Measurements from ENCODE around the gene DUSP10. TPM values are rescaled to one million over a fixed set of nuclear protein-coding genes. Genes with fewer than 3 reads are reported as not detected.

DUSP10 gene
- total and polyA plus RNA-seq, 2 of the 13 experiments (the other 11 are each of a cell fraction or from before 2014, with no cell fraction given), result 2.1 to 4.4 TPM

- TF ChIP-seq ZNF260 (CRISPR knock-in tag; IDR thresholded peaks at IDR 0.05; ENCODE audit: borderline replicate concordance, low read depth) (no peak), ZNF331 (CRISPR knock-in tag; IDR thresholded peaks at IDR 0.05) (no peak), ZNF850 (CRISPR knock-in tag; conservative IDR thresholded peaks at IDR 0.05) (no peak), ZNF253 (CRISPR knock-in tag; IDR thresholded peaks at IDR 0.05; ENCODE audit: borderline replicate concordance) (no peak), TFDP2 (CRISPR knock-in tag; IDR thresholded peaks at IDR 0.05) (peak; percentile 26; the same call in 1 of the 2 replicates), ZNF678 (CRISPR knock-in tag; IDR thresholded peaks at IDR 0.05) (0 out of 2 replicates have a peak, but pooled peaks have one; percentile 34), ZBTB7A (CRISPR knock-in tag; IDR thresholded peaks at IDR 0.05) (no peak), THAP7 (CRISPR knock-in tag; IDR thresholded peaks at IDR 0.05) (no peak)
These were observed at the start of gene DUSP10 (continued) for GRCh38 chr1:221741703-221742554.

GRCh38 chr1:221788466-221788865 is 46.6 kb upstream of the DUSP10 start:
- H3K79me2 ChIP-seq (ENCODE audit: insufficient read depth, low read length), result no peaks in the 10 kb centered on the region
- WGBS (ENCODE audit: low lambda C conversion rate), result 9% methylated on average over 6 of the region's 6 CpGs
- H3K4me1 ChIP-seq (ENCODE audit: insufficient read depth, low read length), result no peaks in the 10 kb centered on the region
- no peak overlapping the region for H3K9ac ChIP-seq (ENCODE audit: insufficient read depth, low read depth, low read length)
- in situ Hi-C loops (cut with HindIII; ENCODE audit: extremely low pct_ligation_motif_present, low pct_unique_long_range_greater_than_20kb), result no loop called here
- no peak for ATAC-seq
- H3K9me3 ChIP-seq (ENCODE audit: low read length), result no peaks in the 10 kb centered on the region
- DNase-seq (ENCODE audit: low spot score), result no peak
- H4K20me1 ChIP-seq (ENCODE audit: insufficient read depth, low read length), result no peaks in the 10 kb centered on the region
- no peak for FAIRE-seq
- no peak overlapping the region for H3K4me2 ChIP-seq (ENCODE audit: low read depth, low read length)
- H3K27ac ChIP-seq (ENCODE audit: extremely low read length, insufficient read depth, low read length), result no peak overlapping the region
- no peaks in the 10 kb centered on the region for H3K36me3 ChIP-seq (replicated peaks in 1 of 2; ENCODE audit: control insufficient read depth in 1 of 2, insufficient read depth in 2 of 2, low read length in 2 of 2)
- peaks cover 0 to 1% of the 10 kb centered on the region in 2 experiments; a peak in 1 of 5 replicates for H3K27me3 ChIP-seq (ENCODE audit: control insufficient read depth in 1 of 2, insufficient read depth in 2 of 2, low read length in 2 of 2)
- ChIA-PET POLR2A (no interaction called here), CTCF (ENCODE audit: low intra/inter-chr PET ratio, low total read pairs) (no interaction called here)
- BruUV-seq (replicated peaks), result no TSS peak
- H2AFZ ChIP-seq (ENCODE audit: low read length), result no peak overlapping the region
- intact Hi-C loops (cut with micrococcal nuclease; ENCODE audit: unreplicated experiment), result no loop called here
- H3K4me3 ChIP-seq (replicated peaks in 1 of 3; ENCODE audit: insufficient read depth in 1 of 3, low read depth in 2 of 3, low read length in 3 of 3), result no peak overlapping the region
- TF ChIP-seq HNF1A (IDR thresholded peaks at IDR 0.05; ENCODE audit: low read depth) (no peak), HNF1A (CRISPR knock-in tag; IDR thresholded peaks at IDR 0.05; ENCODE audit: borderline replicate concordance) (no peak), ZBTB25 (CRISPR knock-in tag; IDR thresholded peaks at IDR 0.05) (no peak), U2AF2 (IDR thresholded peaks at IDR 0.05; ENCODE audit: low read depth, low read length) (no peak), SRSF1 (optimal IDR thresholded peaks at IDR 0.05; ENCODE audit: low read depth, low read length) (no peak), SRF (IDR thresholded peaks at IDR 0.05; ENCODE audit: low read depth, low read length) (no peak), SKI (IDR thresholded peaks at IDR 0.05; ENCODE audit: partially characterized antibody) (no peak), KDM2A (CRISPR knock-in tag; IDR thresholded peaks at IDR 0.05; ENCODE audit: borderline replicate concordance, low read depth) (no peak)
